Panc1 (cell line): ENCODE data around the gene DUSP8. TPM values are rescaled to one million over a fixed set of nuclear protein-coding genes. Genes with fewer than 3 reads are reported as not detected.
A peak's percentile ranks its signal among the peaks of the same experiment; 100 is the strongest.

ENCODE experiments used
- ATAC-seq: fragments of 200-7000 bp; cut with Tn5 transposase; 2 replicates; pipeline ENCODE4 v1.9.1; 2020; ENCODE audit warnings: mild to moderate bottlenecking, moderate library complexity
- BruUV-seq: library from RNA; stranded (reverse); fragments of 400-500 nt; replicated peaks from 2 replicates; lab custom pipeline; 2021; lab: Mats Ljungman, UMichigan
- CTCF ChIA-PET: fragments of 300-600 bp; sonication (Branson Sonifier 250); formaldehyde crosslinking; loops from one replicate; lab custom pipeline; 2022; ENCODE audit warnings: antibody characterized with exemption; lab: Charles Lee
- POLR2A ChIA-PET: fragments of 300-600 bp; sonication (Branson Sonifier 250); formaldehyde crosslinking; loops from one replicate; lab custom pipeline; 2022; ENCODE audit warnings: antibody characterized with exemption; lab: Charles Lee
- DNase-seq: peaks from one replicate; pipeline ENCODE4 v3.0.0-alpha.2; 2010; ENCODE audit warnings: low read depth, low spot score
- H3K27ac ChIP-seq: 2 replicates; pipeline ENCODE4 v1.5.1; 2011; ENCODE audit warnings: mild to moderate bottlenecking, low read length, inconsistent platforms
- H3K27me3 ChIP-seq: fragments of 200-500 bp; sonication (Bioruptor generic); 2 replicates; pipeline ENCODE4 v1.6.0; 2014; ENCODE audit warnings: low read length, inconsistent platforms; ENCODE audit not compliant: control insufficient read depth, insufficient read depth
- H3K36me3 ChIP-seq: fragments of 200-500 bp; sonication (Bioruptor generic); 2 replicates; pipeline ENCODE4 v1.5.1; 2014; ENCODE audit warnings: inconsistent platforms, mild to moderate bottlenecking, low read length, moderate library complexity; ENCODE audit not compliant: control insufficient read depth, insufficient read depth
- H3K4me1 ChIP-seq: 2 replicates; pipeline ENCODE4 v1.5.1; 2011; ENCODE audit warnings: inconsistent platforms, mild to moderate bottlenecking, low read length, moderate library complexity; ENCODE audit not compliant: control insufficient read depth, insufficient read depth
- H3K4me3 ChIP-seq, 2 experiments: 2 replicates each; pipeline ENCODE4 v1.5.1; 2011 to 2012; ENCODE audit warnings: low read depth in 2 of 2, low read length in 2 of 2, mild to moderate bottlenecking in 2 of 2, inconsistent platforms in 1 of 2, moderate library complexity in 1 of 2
- H3K9me3 ChIP-seq: fragments of 200-500 bp; sonication (Bioruptor generic); 2 replicates; pipeline ENCODE4 v1.5.1; 2014; ENCODE audit warnings: low read depth, mild to moderate bottlenecking, inconsistent platforms, low read length, moderate library complexity; ENCODE audit not compliant: control insufficient read depth, insufficient read depth
- POLR2AphosphoS5 ChIP-seq: IDR thresholded peaks from 2 replicates; pipeline ENCODE4 v1.6.1; 2012; ENCODE audit warnings: mild to moderate bottlenecking, low read depth, low read length, moderate library complexity
- SIN3A ChIP-seq: IDR thresholded peaks from 2 replicates; pipeline ENCODE4 v1.6.1; 2012; ENCODE audit warnings: low read depth, mild to moderate bottlenecking, low read length, moderate library complexity, borderline replicate concordance; ENCODE audit not compliant: insufficient read depth
- TCF7L2 ChIP-seq: IDR thresholded peaks from 2 replicates; pipeline ENCODE4 v1.6.1; 2011; ENCODE audit warnings: mild to moderate bottlenecking, low read depth, low read length, inconsistent platforms
- in situ Hi-C: cut with HindIII; loops from 2 replicates; pipeline ENCODE4 v1.10.0; 2016; ENCODE audit warnings: low sequenced_read_pairs, low pct_unique_long_range_greater_than_20kb
- intact Hi-C: fragments of 100-400 bp; cut with micrococcal nuclease; formaldehyde crosslinking; loops from one replicate; pipeline ENCODE4 v1.10.0; 2022; ENCODE audit not compliant: unreplicated experiment
- total RNA-seq: library from RNA; stranded (reverse); gene quantifications from one replicate; pipeline ENCODE4 v1.2.1, GENCODE V29; 2021; ENCODE audit not compliant: unreplicated experiment
- TF ChIP-seq, protein P1 (sequence below): fragments of 450-650 bp; IDR thresholded peaks from 2 replicates; pipeline ENCODE4 v1.5.1; 2017; ENCODE audit warnings: mild to moderate bottlenecking
- TF ChIP-seq, protein P2 (sequence below), 2 experiments: IDR thresholded peaks; 2 replicates each; pipeline ENCODE4 v1.6.1; 2011 to 2012; ENCODE audit warnings: low read depth in 2 of 2, control low read depth in 1 of 2, low read length in 1 of 2, mild to moderate bottlenecking in 1 of 2, moderate library complexity in 1 of 2; ENCODE audit not compliant: insufficient read depth in 1 of 2

Gene DUSP8
- total RNA-seq, 1 experiment from 2014 or later = 5.5 TPM

DNA sequence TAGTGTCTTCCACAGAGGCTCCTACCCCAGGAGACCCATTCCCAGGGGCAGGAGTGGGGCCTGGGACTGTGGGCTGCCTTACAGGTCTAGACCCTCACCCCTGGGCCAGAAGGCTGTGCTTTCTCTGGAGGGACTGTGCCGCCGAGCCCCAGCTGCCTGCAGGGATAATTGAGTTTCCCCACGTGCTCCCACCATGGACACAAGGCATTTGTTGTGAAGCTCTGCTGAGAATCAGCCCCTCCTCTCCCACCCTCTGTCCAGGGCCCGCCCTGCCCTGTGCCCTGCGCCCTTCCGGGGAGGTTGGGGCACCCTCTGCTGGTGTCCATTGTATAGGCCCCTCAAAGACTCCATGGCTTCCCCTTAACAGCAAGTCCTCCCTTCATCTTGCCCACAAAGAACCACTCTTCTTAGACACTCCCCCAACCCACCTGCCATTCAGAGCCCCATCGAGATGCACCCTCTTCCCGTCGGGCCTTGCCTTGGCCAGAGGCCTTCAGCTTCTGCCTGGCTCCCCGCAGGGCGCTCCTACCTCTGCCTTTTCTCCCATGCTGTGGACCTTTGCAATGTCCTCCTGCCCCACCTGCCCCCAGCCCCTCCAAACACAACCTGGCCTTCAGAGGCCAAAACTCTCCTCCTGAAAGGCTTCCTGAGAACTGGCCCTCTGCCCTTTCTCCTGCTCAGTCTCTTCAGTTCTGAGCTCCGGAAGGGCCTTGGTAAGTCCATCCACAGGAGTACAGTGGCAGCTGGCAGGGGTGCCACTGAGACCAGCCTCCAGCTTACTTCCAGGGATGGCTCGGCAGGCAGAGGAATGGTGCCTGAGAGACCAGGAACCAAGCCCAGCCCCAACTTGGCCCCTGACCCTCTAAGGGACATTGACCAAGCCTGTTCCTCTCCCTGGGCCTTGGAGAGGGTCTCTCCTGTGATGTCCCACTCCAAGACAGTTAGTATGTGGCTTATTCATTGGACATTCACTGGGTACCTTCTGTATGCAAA, 22.4 kb downstream of the DUSP8 start:
- ChIA-PET POLR2A (interaction anchor here (0.5 kb wide), 1 partner anchor 103 kb away, joined by 4 read pairs; no protein-coding TSS in a partner anchor), CTCF (interaction anchor here (0.6 to 1.0 kb wide), 2 partner anchors 25 to 31 kb away, joined by 3 read pairs; no protein-coding TSS in a partner anchor)
- DNase-seq = no peak
- Histone ChIP-seq H3K36me3 (no peaks in the 10 kb centered on the region; the same call in 1 of the 2 replicates), H3K27ac (no peak overlapping the region), H3K27me3 (0 out of 2 replicates have a peak, but pooled peaks cover 2% of the 10 kb centered on the region), H3K4me3 (no peak overlapping the region), H3K4me1 (peaks cover 10% of the 10 kb centered on the region), H3K9me3 (no peaks in the 10 kb centered on the region)
- ATAC-seq = no peak
- no peak for TF ChIP-seq SIN3A
- TF ChIP-seq, protein P1, sequence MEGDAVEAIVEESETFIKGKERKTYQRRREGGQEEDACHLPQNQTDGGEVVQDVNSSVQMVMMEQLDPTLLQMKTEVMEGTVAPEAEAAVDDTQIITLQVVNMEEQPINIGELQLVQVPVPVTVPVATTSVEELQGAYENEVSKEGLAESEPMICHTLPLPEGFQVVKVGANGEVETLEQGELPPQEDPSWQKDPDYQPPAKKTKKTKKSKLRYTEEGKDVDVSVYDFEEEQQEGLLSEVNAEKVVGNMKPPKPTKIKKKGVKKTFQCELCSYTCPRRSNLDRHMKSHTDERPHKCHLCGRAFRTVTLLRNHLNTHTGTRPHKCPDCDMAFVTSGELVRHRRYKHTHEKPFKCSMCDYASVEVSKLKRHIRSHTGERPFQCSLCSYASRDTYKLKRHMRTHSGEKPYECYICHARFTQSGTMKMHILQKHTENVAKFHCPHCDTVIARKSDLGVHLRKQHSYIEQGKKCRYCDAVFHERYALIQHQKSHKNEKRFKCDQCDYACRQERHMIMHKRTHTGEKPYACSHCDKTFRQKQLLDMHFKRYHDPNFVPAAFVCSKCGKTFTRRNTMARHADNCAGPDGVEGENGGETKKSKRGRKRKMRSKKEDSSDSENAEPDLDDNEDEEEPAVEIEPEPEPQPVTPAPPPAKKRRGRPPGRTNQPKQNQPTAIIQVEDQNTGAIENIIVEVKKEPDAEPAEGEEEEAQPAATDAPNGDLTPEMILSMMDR = peak; percentile 47; the same call in 1 of the 2 replicates
- in situ Hi-C loops (no loop called here), intact Hi-C loops (loop anchor here (10.0 kb wide), 1 partner anchor 275 kb away; no protein-coding TSS in a partner anchor)
- BruUV-seq = no TSS peak

GRCh38 chr11:1548221-1549070, 23.6 kb downstream of the DUSP8 start:
- no TSS peak for BruUV-seq
- DNase-seq (peak; percentile 39), ATAC-seq (peak; percentile 56; the same call in 1 of the 2 replicates)
- POLR2A ChIA-PET = interaction anchor here (0.5 to 0.6 kb wide), 2 partner anchors 102 to 1464 kb away, joined by 4 to 9 read pairs; no protein-coding TSS in a partner anchor
- H3K4me1 ChIP-seq = peaks cover 10% of the 10 kb centered on the region
- no peak overlapping the region; the same call in 1 of the 2 replicates for H3K27ac ChIP-seq
- 0 out of 2 replicates have a peak, but pooled peaks cover 2% of the 10 kb centered on the region for H3K27me3 ChIP-seq
- in situ Hi-C loops = no loop called here
- no peaks in the 10 kb centered on the region; the same call in 1 of the 2 replicates for H3K36me3 ChIP-seq
- TF ChIP-seq, protein P1 = no peak
- TF ChIP-seq, protein P2, sequence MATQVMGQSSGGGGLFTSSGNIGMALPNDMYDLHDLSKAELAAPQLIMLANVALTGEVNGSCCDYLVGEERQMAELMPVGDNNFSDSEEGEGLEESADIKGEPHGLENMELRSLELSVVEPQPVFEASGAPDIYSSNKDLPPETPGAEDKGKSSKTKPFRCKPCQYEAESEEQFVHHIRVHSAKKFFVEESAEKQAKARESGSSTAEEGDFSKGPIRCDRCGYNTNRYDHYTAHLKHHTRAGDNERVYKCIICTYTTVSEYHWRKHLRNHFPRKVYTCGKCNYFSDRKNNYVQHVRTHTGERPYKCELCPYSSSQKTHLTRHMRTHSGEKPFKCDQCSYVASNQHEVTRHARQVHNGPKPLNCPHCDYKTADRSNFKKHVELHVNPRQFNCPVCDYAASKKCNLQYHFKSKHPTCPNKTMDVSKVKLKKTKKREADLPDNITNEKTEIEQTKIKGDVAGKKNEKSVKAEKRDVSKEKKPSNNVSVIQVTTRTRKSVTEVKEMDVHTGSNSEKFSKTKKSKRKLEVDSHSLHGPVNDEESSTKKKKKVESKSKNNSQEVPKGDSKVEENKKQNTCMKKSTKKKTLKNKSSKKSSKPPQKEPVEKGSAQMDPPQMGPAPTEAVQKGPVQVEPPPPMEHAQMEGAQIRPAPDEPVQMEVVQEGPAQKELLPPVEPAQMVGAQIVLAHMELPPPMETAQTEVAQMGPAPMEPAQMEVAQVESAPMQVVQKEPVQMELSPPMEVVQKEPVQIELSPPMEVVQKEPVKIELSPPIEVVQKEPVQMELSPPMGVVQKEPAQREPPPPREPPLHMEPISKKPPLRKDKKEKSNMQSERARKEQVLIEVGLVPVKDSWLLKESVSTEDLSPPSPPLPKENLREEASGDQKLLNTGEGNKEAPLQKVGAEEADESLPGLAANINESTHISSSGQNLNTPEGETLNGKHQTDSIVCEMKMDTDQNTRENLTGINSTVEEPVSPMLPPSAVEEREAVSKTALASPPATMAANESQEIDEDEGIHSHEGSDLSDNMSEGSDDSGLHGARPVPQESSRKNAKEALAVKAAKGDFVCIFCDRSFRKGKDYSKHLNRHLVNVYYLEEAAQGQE (IDR thresholded peaks at IDR 0.05; ENCODE audit: insufficient read depth in 1 of 2, low read depth in 2 of 2, low read length in 1 of 2) = no peak
- TF ChIP-seq SIN3A = no peak
- TF ChIP-seq POLR2AphosphoS5 = no peak
- TF ChIP-seq TCF7L2 = no peak
- no peaks in the 10 kb centered on the region for H3K9me3 ChIP-seq
- peak overlapping the region; percentile 20 to 29; a peak in 3 of 4 replicates for H3K4me3 ChIP-seq
- CTCF ChIA-PET = interaction anchor here (0.6 to 1.1 kb wide), 2 partner anchors 26 to 1344 kb away, joined by 3 to 6 read pairs; no protein-coding TSS in a partner anchor
- intact Hi-C loops = loop anchor here (10.0 kb wide), 1 partner anchor 276 kb away; no protein-coding TSS in a partner anchor
